H1 (cell line): ENCODE measurements around the gene RHOB. TPM values are rescaled to one million over a fixed set of nuclear protein-coding genes. Genes with fewer than 3 reads are reported as not detected.

Source experiments
- CTCF ChIA-PET: fragments of 300-600 bp; sonication (Branson Sonifier 250); formaldehyde crosslinking; loops from one replicate; lab custom pipeline; 2021; ENCODE audit not compliant: partially characterized antibody; lab: Charles Lee
- POLR2A ChIA-PET: fragments of 300-600 bp; sonication (Branson Sonifier 250); formaldehyde crosslinking; loops from one replicate; lab custom pipeline; 2021; ENCODE audit warnings: inconsistent platforms; ENCODE audit not compliant: partially characterized antibody; lab: Charles Lee
- DNase-seq, 2 experiments: peaks; one replicate each; pipeline versions ENCODE4 v3.0.0 to v3.0.0-alpha.2; 2010 to 2022; ENCODE audit warnings: low spot score in 2 of 2, low read depth in 1 of 2, mixed read lengths in 1 of 2
- FAIRE-seq: peaks from 2 replicates; lab custom pipeline; 2011; peaks lifted over from hg19 to GRCh38; lab: Jason Lieb, UNC
- H2AFZ ChIP-seq: 2 replicates; pipeline ENCODE4 v1.8.1; 2012; ENCODE audit warnings: low read length, inconsistent platforms
- H2AK5ac ChIP-seq: 2 replicates; pipeline ENCODE4 v1.6.1; 2013; ENCODE audit warnings: low read depth, low read length
- H2BK120ac ChIP-seq: replicated peaks from 2 replicates; pipeline ENCODE3; 2013; ENCODE audit warnings: low read depth, low read length, inconsistent platforms
- H2BK12ac ChIP-seq: 2 replicates; pipeline ENCODE4 v1.6.1; 2013; ENCODE audit warnings: low read depth, low read length
- H2BK15ac ChIP-seq: 2 replicates; pipeline ENCODE4 v1.6.1; 2013; ENCODE audit warnings: low read length
- H2BK20ac ChIP-seq: 2 replicates; pipeline ENCODE4 v1.6.1; 2013; ENCODE audit warnings: low read length
- H2BK5ac ChIP-seq: 2 replicates; pipeline ENCODE4 v1.6.1; 2013; ENCODE audit warnings: low read depth, low read length
- H3K14ac ChIP-seq: 2 replicates; pipeline ENCODE4 v1.6.1; 2013; ENCODE audit warnings: inconsistent platforms; ENCODE audit not compliant: insufficient read length
- H3K18ac ChIP-seq: 2 replicates; pipeline ENCODE4 v1.6.1; 2013; ENCODE audit warnings: low read length; ENCODE audit errors: extremely low read depth
- H3K23ac ChIP-seq: 2 replicates; pipeline ENCODE4 v1.6.1; 2013; ENCODE audit warnings: inconsistent platforms; ENCODE audit not compliant: insufficient read length
- H3K23me2 ChIP-seq: 2 replicates; pipeline ENCODE4 v1.6.1; 2013; ENCODE audit warnings: low read depth, low read length
- H3K27ac ChIP-seq: 2 replicates; pipeline ENCODE4 v1.6.1; 2011; ENCODE audit warnings: low read depth, low read length, inconsistent platforms
- H3K27me3 ChIP-seq, 4 experiments: replicated peaks in 1 of 4; 1 replicate in 1 of 4; 2 replicates in 3 of 4; pipeline versions ENCODE4 v1.6.1 to v1.8.1; 2011 to 2013; ENCODE audit warnings: low read length in 3 of 4, mild to moderate bottlenecking in 3 of 4, inconsistent platforms in 2 of 4, mixed read lengths in 2 of 4, moderate library complexity in 1 of 4; ENCODE audit not compliant: control insufficient read depth in 3 of 4, insufficient read depth in 3 of 4; ENCODE audit errors: extremely low read depth in 1 of 4
- H3K36me3 ChIP-seq, 4 experiments: 2 replicates each; pipeline versions ENCODE4 v1.6.1 to v1.8.1; 2011 to 2013; ENCODE audit warnings: mild to moderate bottlenecking in 4 of 4, low read length in 3 of 4, moderate library complexity in 2 of 4, control low read depth in 1 of 4, inconsistent platforms in 1 of 4; ENCODE audit not compliant: insufficient read depth in 4 of 4, control insufficient read depth in 2 of 4
- H3K4ac ChIP-seq: replicated peaks from 2 replicates; pipeline ENCODE3; 2013; ENCODE audit warnings: low read length, low read depth, mixed read lengths, inconsistent platforms; ENCODE audit not compliant: insufficient read length
- H3K4me1 ChIP-seq, 4 experiments: replicated peaks in 1 of 4; 1 replicate in 1 of 4; 2 replicates in 3 of 4; pipeline versions ENCODE4 v1.6.1 to v1.8.1; 2011 to 2013; ENCODE audit warnings: low read length in 3 of 4, inconsistent platforms in 2 of 4, mixed read lengths in 1 of 4; ENCODE audit not compliant: insufficient read depth in 4 of 4, control insufficient read depth in 3 of 4
- H3K4me2 ChIP-seq, 2 experiments: 2 replicates each; pipeline versions ENCODE4 v1.6.1 to v1.8.1; 2011 to 2013; ENCODE audit warnings: low read depth in 2 of 2, low read length in 2 of 2, control low read depth in 1 of 2, inconsistent platforms in 1 of 2, mild to moderate bottlenecking in 1 of 2; ENCODE audit not compliant: insufficient read depth in 1 of 2
- H3K4me3 ChIP-seq, 4 experiments: fragments of 200-600, 300-600 bp in 1 of 4; sonication (generic), shearing (Covaris generic), sonication (Bioruptor Twin) in 1 of 4; 2 replicates each; pipeline versions ENCODE4 v1.5.1 to v1.8.1; 2011 to 2016; ENCODE audit warnings: low read length in 4 of 4, low read depth in 3 of 4, control low read depth in 2 of 4, inconsistent platforms in 2 of 4, mild to moderate bottlenecking in 2 of 4, mixed read lengths in 1 of 4, moderate library complexity in 1 of 4; ENCODE audit not compliant: insufficient read depth in 2 of 4; ENCODE audit errors: extremely low read depth in 1 of 4
- H3K56ac ChIP-seq: replicated peaks from 2 replicates; pipeline ENCODE3; 2013; ENCODE audit warnings: low read depth, mild to moderate bottlenecking, mixed read lengths, low read length, inconsistent platforms; ENCODE audit not compliant: insufficient read length
- H3K79me1 ChIP-seq: 2 replicates; pipeline ENCODE4 v1.6.1; 2013; ENCODE audit warnings: low read depth, low read length, control low read depth
- H3K79me2 ChIP-seq, 2 experiments: 2 replicates each; pipeline versions ENCODE4 v1.6.1 to v1.8.1; 2012 to 2013; ENCODE audit warnings: low read length in 2 of 2, mild to moderate bottlenecking in 2 of 2, inconsistent platforms in 1 of 2; ENCODE audit not compliant: insufficient read depth in 2 of 2, control insufficient read depth in 1 of 2
- H3K9ac ChIP-seq, 4 experiments: replicated peaks in 1 of 4; 1 replicate in 1 of 4; 2 replicates in 3 of 4; pipeline versions ENCODE4 v1.6.1 to v1.8.1; 2011 to 2013; ENCODE audit warnings: low read depth in 3 of 4, low read length in 3 of 4, control low read depth in 2 of 4, mild to moderate bottlenecking in 2 of 4, moderate library complexity in 2 of 4, inconsistent platforms in 1 of 4; ENCODE audit errors: extremely low read depth in 1 of 4
- H3K9me3 ChIP-seq, 2 experiments: 2 replicates each; pipeline versions ENCODE4 v1.6.1 to v1.8.1; 2012 to 2013; ENCODE audit warnings: mild to moderate bottlenecking in 2 of 2, moderate library complexity in 2 of 2, control low read depth in 1 of 2, inconsistent platforms in 1 of 2, low read depth in 1 of 2, low read length in 1 of 2, mixed read lengths in 1 of 2; ENCODE audit not compliant: insufficient read depth in 2 of 2
- H4K20me1 ChIP-seq, 2 experiments: replicated peaks in 1 of 2; 2 replicates each; pipeline versions ENCODE3 to v1.8.1; 2011 to 2013; ENCODE audit warnings: inconsistent platforms in 2 of 2, low read length in 2 of 2, mild to moderate bottlenecking in 1 of 2; ENCODE audit not compliant: insufficient read depth in 2 of 2, control insufficient read depth in 1 of 2
- H4K5ac ChIP-seq: 2 replicates; pipeline ENCODE4 v1.6.1; 2013; ENCODE audit warnings: low read length, low read depth, mixed read lengths, inconsistent platforms; ENCODE audit not compliant: insufficient read length
- H4K8ac ChIP-seq: 2 replicates; pipeline ENCODE4 v1.8.0; 2013; ENCODE audit warnings: mild to moderate bottlenecking, moderate library complexity, low read length, inconsistent platforms; ENCODE audit not compliant: insufficient read depth; ENCODE audit errors: extremely low read depth
- H4K91ac ChIP-seq: replicated peaks from 2 replicates; pipeline ENCODE3; 2013; ENCODE audit warnings: low read length, mixed read lengths, inconsistent platforms; ENCODE audit not compliant: insufficient read length
- CHD1 ChIP-seq: IDR thresholded peaks from 2 replicates; pipeline ENCODE4 v1.6.1; 2012; ENCODE audit warnings: low read depth, low read length, improper control_type of control experiment
- CREB1 ChIP-seq: IDR thresholded peaks from 2 replicates; pipeline ENCODE4 v1.6.1; 2012; ENCODE audit warnings: inconsistent platforms
- SIN3A ChIP-seq, 2 experiments: IDR thresholded peaks in 1 of 2; conservative IDR thresholded peaks in 1 of 2; 2 replicates each; pipeline ENCODE4 v1.6.1; 2011 to 2012; ENCODE audit warnings: low read length in 2 of 2, improper control_type of control experiment in 1 of 2, low read depth in 1 of 2, mild to moderate bottlenecking in 1 of 2
- SRF ChIP-seq: IDR thresholded peaks from 2 replicates; pipeline ENCODE4 v1.6.1; 2011; ENCODE audit warnings: mild to moderate bottlenecking, low read depth, low read length, moderate library complexity
- SUZ12 ChIP-seq: fragments of 200-600 bp; sonication (generic); IDR thresholded peaks from 2 replicates; pipeline ENCODE4 v1.6.1; 2012; ENCODE audit warnings: mild to moderate bottlenecking, inconsistent platforms, low read length, moderate library complexity, mixed read lengths
- YY1 ChIP-seq: IDR thresholded peaks from 2 replicates; pipeline ENCODE4 v1.6.1; 2011; ENCODE audit warnings: low read depth, mild to moderate bottlenecking, low read length
- WGBS, 2 experiments: shearing (Covaris generic) in 1 of 2; methylation state at CpG; one replicate each; pipeline versions ENCODE4 v1.1.6 to v1.1.7; 2013 to 2015; ENCODE audit warnings: low lambda C conversion rate in 2 of 2, mixed read lengths in 2 of 2, inconsistent platforms in 1 of 2, low coverage in 1 of 2, missing lambda C conversion rate in 1 of 2; ENCODE audit not compliant: insufficient replicate concordance in 2 of 2, insufficient coverage in 1 of 2, insufficient read length in 1 of 2; ENCODE audit errors: extremely low coverage in 1 of 2, missing lambda C conversion rate in 1 of 2; 5-methylcytosine and 5-hydroxymethylcytosine counted together
- polyA plus RNA-seq, 7 experiments: library from polyadenylated mRNA; depleted of rRNA in 3 of 7; stranded (reverse) in 5 of 7; unstranded in 2 of 7; fragments of >200 nt in 5 of 7; fragments of 200-250 nt in 2 of 7; gene quantifications; 1 replicate in 5 of 7; 2 replicates in 1 of 7; 4 replicates in 1 of 7; pipeline versions ENCODE4 v1.2.1 to v1.2.3, GENCODE V29; 2011 to 2013; ENCODE audit warnings: missing spikeins in 2 of 7, mixed read lengths in 2 of 7
- total RNA-seq: library from RNA; stranded (reverse); fragmentation: NEBNext Ultra II Directional; extraction: Animal tissue kit (Norgen Biotek cat#: 25700); gene quantifications from 2 replicates; pipeline ENCODE4 v1.2.1, GENCODE V29; 2021

Gene RHOB
- total and polyA plus RNA-seq, 2 of the 8 experiments (the other 6 are each of a cell fraction or from before 2014, with no cell fraction given), result 9.3 to 9.5 TPM

- Histone ChIP-seq H3K14ac (no peak overlapping the region), H3K23me2 (no peaks in the 10 kb centered on the region), H2BK15ac (no peak overlapping the region), H2BK12ac (no peak overlapping the region), H2AK5ac (no peak overlapping the region), H3K56ac (no peak overlapping the region), H4K91ac (no peak overlapping the region), H3K4ac (no peak overlapping the region), H3K79me1 (no peaks in the 10 kb centered on the region), H3K36me3 (no peaks in the 10 kb centered on the region), H3K4me3 (no peak overlapping the region), H3K4me1 (peaks cover 0 to under 1% (median under 1%) of the 10 kb centered on the region in 4 experiments; a peak in 3 of 7 replicates), H2BK5ac (no peak overlapping the region), H3K79me2 (no peaks in the 10 kb centered on the region), H3K27ac (no peak overlapping the region), H2AFZ (no peak overlapping the region), H4K8ac (no peak overlapping the region), H3K4me2 (no peak overlapping the region), H2BK120ac (no peak overlapping the region), H3K18ac (no peak overlapping the region), H2BK20ac (no peak overlapping the region), H4K20me1 (no peaks in the 10 kb centered on the region), H3K9me3 (no peaks in the 10 kb centered on the region), H3K9ac (no peak overlapping the region), H3K23ac (no peak overlapping the region), H4K5ac (no peak overlapping the region), H3K27me3 (no peaks in the 10 kb centered on the region)
- no peak for DNase-seq
- TF ChIP-seq SUZ12 (no peak), SIN3A (conservative IDR thresholded peaks at IDR 0.05 in 1 of 2, IDR thresholded peaks at IDR 0.05 in 1 of 2; ENCODE audit: low read depth in 1 of 2, low read length in 2 of 2) (no peak), SRF (no peak), CREB1 (no peak), CHD1 (no peak), YY1 (no peak)
- CTCF ChIA-PET, result no interaction called here
- POLR2A ChIA-PET, result interaction anchor here (2.0 kb wide), 1 partner anchor 35 kb away, joined by 8 read pairs; the partner anchor contains the start of gene RHOB
- no peak for FAIRE-seq
- 85% methylated on average over 5 of the region's 5 CpGs; no CpG with 5 or more reads in 1 of the 2 experiments for WGBS, 2 experiments
Observed at GRCh38 chr2:20481798-20482405, 35.0 kb downstream of the RHOB start.
